Mammary epithelial cell (primary cell): ENCODE data around the gene SEMA3D.

Experiments
- EZH2 ChIP-seq: IDR thresholded peaks from 2 replicates; pipeline ENCODE4 v1.6.1; 2012; ENCODE audit warnings: low read length, inconsistent platforms, borderline replicate concordance
- TF ChIP-seq, protein P1 (sequence below), 2 donors: IDR thresholded peaks in 1 of 2; conservative IDR thresholded peaks in 1 of 2; 2 replicates each; pipeline ENCODE4 v1.5.1; 2011 to 2012; ENCODE audit warnings: inconsistent platforms in 2 of 2, low read length in 2 of 2, mild to moderate bottlenecking in 2 of 2, control low read depth in 1 of 2, low read depth in 1 of 2; ENCODE audit not compliant: insufficient read depth in 1 of 2; ENCODE audit errors: extremely low read depth in 1 of 2

DNA sequence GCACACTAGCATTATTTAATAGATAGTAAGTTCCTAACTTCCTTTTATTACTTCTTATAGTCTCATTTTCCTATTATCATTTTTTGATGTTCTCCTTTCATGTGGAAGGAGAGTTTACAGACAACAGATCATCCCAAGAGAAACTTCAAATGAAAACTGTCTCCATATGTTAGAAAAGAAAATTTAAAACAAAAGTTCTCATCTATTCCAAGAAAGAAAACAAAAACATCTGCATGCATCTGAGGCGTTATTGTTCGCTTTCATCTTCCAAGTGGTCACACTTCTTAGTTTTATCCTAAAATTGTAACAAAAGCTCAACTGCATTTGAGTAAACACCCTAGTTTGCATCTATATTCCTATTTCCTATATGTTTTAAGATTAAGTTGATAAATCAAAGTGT is 126.2 kb downstream of the SEMA3D start:
- TF ChIP-seq, protein P1, sequence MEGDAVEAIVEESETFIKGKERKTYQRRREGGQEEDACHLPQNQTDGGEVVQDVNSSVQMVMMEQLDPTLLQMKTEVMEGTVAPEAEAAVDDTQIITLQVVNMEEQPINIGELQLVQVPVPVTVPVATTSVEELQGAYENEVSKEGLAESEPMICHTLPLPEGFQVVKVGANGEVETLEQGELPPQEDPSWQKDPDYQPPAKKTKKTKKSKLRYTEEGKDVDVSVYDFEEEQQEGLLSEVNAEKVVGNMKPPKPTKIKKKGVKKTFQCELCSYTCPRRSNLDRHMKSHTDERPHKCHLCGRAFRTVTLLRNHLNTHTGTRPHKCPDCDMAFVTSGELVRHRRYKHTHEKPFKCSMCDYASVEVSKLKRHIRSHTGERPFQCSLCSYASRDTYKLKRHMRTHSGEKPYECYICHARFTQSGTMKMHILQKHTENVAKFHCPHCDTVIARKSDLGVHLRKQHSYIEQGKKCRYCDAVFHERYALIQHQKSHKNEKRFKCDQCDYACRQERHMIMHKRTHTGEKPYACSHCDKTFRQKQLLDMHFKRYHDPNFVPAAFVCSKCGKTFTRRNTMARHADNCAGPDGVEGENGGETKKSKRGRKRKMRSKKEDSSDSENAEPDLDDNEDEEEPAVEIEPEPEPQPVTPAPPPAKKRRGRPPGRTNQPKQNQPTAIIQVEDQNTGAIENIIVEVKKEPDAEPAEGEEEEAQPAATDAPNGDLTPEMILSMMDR (conservative IDR thresholded peaks at IDR 0.05 in 1 of 2, IDR thresholded peaks at IDR 0.05 in 1 of 2; ENCODE audit: extremely low read depth in 1 of 2, insufficient read depth in 1 of 2, low read depth in 1 of 2, low read length in 2 of 2): no peak
- TF ChIP-seq EZH2: no peak
